K562 (cell line): ENCODE measurements around the gene IDI2. TPM values are rescaled to one million over a fixed set of nuclear protein-coding genes. Genes with fewer than 3 reads are reported as not detected.

Source experiments
- CBFA2T3 ChIP-seq: fragments of 450-650 bp; IDR thresholded peaks from 2 replicates; pipeline ENCODE4 v1.6.1; 2017
- FOXK2 ChIP-seq, 2 experiments: fragments of 450-650 bp; IDR thresholded peaks in 1 of 2; conservative IDR thresholded peaks in 1 of 2; 2 replicates each; pipeline ENCODE4 v1.6.1; 2016; ENCODE audit warnings: low read depth in 2 of 2, mild to moderate bottlenecking in 1 of 2
- GABPA ChIP-seq: fragments of 200-800 bp; sonication (Bioruptor generic); conservative IDR thresholded peaks from 2 replicates; pipeline ENCODE4 v1.6.1; 2016; ENCODE audit warnings: low read depth, missing genetic modification characterization, missing compliant biosample characterization
- JUND ChIP-seq, 2 experiments: IDR thresholded peaks; 2 replicates in 1 of 2; 3 replicates in 1 of 2; pipeline ENCODE4 v1.6.1; 2011; ENCODE audit warnings: borderline replicate concordance in 2 of 2, low read depth in 2 of 2, low read length in 2 of 2, improper control_type of control experiment in 1 of 2, missing biosample characterization in 1 of 2, missing genetic modification characterization in 1 of 2, missing genetic modification reagents in 1 of 2
- RBM34 ChIP-seq: fragments of 200-400 bp; formaldehyde crosslinking; IDR thresholded peaks from 2 replicates; pipeline ENCODE4 v1.6.1; 2018; ENCODE audit warnings: low read length, borderline replicate concordance; ENCODE audit not compliant: insufficient read depth
- SAFB ChIP-seq: fragments of 200-400 bp; formaldehyde crosslinking; IDR thresholded peaks from 2 replicates; pipeline ENCODE4 v1.6.1; 2017; ENCODE audit warnings: low read depth, low read length, borderline replicate concordance
- SPI1 ChIP-seq: IDR thresholded peaks from 2 replicates; pipeline ENCODE4 v1.6.1; 2011; ENCODE audit warnings: low read depth, low read length, control low read depth, borderline replicate concordance
- TAF7 ChIP-seq: fragments of 450-650 bp; IDR thresholded peaks from 2 replicates; pipeline ENCODE4 v1.6.1; 2016; ENCODE audit warnings: missing genetic modification characterization, missing compliant biosample characterization
- ZBTB12 ChIP-seq: fragments of 250-450 bp; sonication (Bioruptor Pico); IDR thresholded peaks from 2 replicates; pipeline ENCODE4 v1.4.0; 2020
- ZNF311 ChIP-seq: fragments of 250-450 bp; sonication (Bioruptor Pico); IDR thresholded peaks from 2 replicates; pipeline ENCODE4 v1.4.0; 2020; ENCODE audit warnings: mild to moderate bottlenecking, moderate library complexity
- polyA plus RNA-seq, 8 experiments: library from polyadenylated mRNA; depleted of rRNA in 4 of 8; stranded (reverse) in 5 of 8; unstranded in 3 of 8; fragments of >200 nt; fragmentation: Nextera tagmentation in 2 of 8; fragmentation: Illumina TruSeq in 1 of 8; extraction: Ambion mirVana in 2 of 8; extraction: Trizol in 1 of 8; gene quantifications; 2 replicates each; pipeline versions ENCODE4 v1.2.1 to v1.2.3, GENCODE V29; 2011 to 2014; ENCODE audit warnings: inconsistent platforms in 1 of 8, missing spikeins in 1 of 8
- total RNA-seq, 7 experiments: library from RNA; depleted of rRNA in 6 of 7; stranded (reverse); fragments of >200 nt in 6 of 7; fragmentation: Illumina TruSeq in 2 of 7; extraction: Trizol in 2 of 7; gene quantifications; 2 replicates each; pipeline versions ENCODE4 v1.2.1 to v1.2.3, GENCODE V29; 2011 to 2021; ENCODE audit warnings: low replicate concordance in 1 of 7
- TF ChIP-seq, protein P1 (sequence below): fragments of 450-650 bp; IDR thresholded peaks from 2 replicates; pipeline ENCODE4 v1.7.1; 2018; ENCODE audit warnings: mild to moderate bottlenecking, low read depth; ENCODE audit not compliant: partially characterized antibody

IDI2 gene
- total and polyA plus RNA-seq, 9 of the 15 experiments (the other 6 are each of a cell fraction or from before 2014, with no cell fraction given), result not detected

GRCh38 chr10:987870-988666, 37.6 kb downstream of the IDI2 start, which contains the start of gene GTPBP4 (continued):
- TF ChIP-seq SAFB (peak; percentile 63; the same call in 1 of the 2 replicates), TAF7 (tag) (peak; percentile 10), RBM34 (no peak), ZBTB12 (CRISPR knock-in tag) (peak; percentile 90), CBFA2T3 (0 out of 2 replicates have a peak, but pooled peaks have one; percentile 14), JUND (IDR thresholded peaks at IDR 0.05; ENCODE audit: borderline replicate concordance, low read depth, low read length) (peak; percentile 76), JUND (tag; IDR thresholded peaks at IDR 0.05; ENCODE audit: borderline replicate concordance, low read depth, low read length) (no peak; the same call in 2 of the 3 replicates), FOXK2 (conservative IDR thresholded peaks at IDR 0.05 in 1 of 2, IDR thresholded peaks at IDR 0.05 in 1 of 2; ENCODE audit: low read depth in 2 of 2) (peak in 1 of 2 experiments; percentile 52; a peak in 2 of 4 replicates), SPI1 (peak; percentile 14; the same call in 1 of the 2 replicates), ZNF311 (CRISPR knock-in tag) (no peak), GABPA (tag) (peak; percentile 97)
- TF ChIP-seq, protein P1, sequence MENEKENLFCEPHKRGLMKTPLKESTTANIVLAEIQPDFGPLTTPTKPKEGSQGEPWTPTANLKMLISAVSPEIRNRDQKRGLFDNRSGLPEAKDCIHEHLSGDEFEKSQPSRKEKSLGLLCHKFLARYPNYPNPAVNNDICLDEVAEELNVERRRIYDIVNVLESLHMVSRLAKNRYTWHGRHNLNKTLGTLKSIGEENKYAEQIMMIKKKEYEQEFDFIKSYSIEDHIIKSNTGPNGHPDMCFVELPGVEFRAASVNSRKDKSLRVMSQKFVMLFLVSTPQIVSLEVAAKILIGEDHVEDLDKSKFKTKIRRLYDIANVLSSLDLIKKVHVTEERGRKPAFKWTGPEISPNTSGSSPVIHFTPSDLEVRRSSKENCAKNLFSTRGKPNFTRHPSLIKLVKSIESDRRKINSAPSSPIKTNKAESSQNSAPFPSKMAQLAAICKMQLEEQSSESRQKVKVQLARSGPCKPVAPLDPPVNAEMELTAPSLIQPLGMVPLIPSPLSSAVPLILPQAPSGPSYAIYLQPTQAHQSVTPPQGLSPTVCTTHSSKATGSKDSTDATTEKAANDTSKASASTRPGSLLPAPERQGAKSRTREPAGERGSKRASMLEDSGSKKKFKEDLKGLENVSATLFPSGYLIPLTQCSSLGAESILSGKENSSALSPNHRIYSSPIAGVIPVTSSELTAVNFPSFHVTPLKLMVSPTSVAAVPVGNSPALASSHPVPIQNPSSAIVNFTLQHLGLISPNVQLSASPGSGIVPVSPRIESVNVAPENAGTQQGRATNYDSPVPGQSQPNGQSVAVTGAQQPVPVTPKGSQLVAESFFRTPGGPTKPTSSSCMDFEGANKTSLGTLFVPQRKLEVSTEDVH, result peak; percentile 95
